ENCODE measurements around the gene BMPER. TPM values are rescaled to one million over a fixed set of nuclear protein-coding genes. Genes with fewer than 3 reads are reported as not detected.

The BMPER gene
- total and polyA plus RNA-seq, 3 experiments from 2014 or later, result not detected

GRCh38 chr7:34121366-34121765 is 216.0 kb downstream of the BMPER start:
- H3K27me3 Mint-ChIP-seq, result no peaks in the 10 kb centered on the region
- CTCF ChIA-PET, result interaction anchor here (1.2 kb wide), 1 partner anchor 57 kb away, joined by 5 read pairs; no protein-coding TSS in a partner anchor

GRCh38 chr7:34123316-34123715 is 218.0 kb downstream of the BMPER start:
- no peaks in the 10 kb centered on the region for H3K27me3 Mint-ChIP-seq
- Histone ChIP-seq H3K36me3 (ENCODE audit: insufficient read depth, low read length) (no peaks in the 10 kb centered on the region), H3K27ac (ENCODE audit: low read depth, low read length) (no peak overlapping the region), H3K9me3 (ENCODE audit: low read length) (no peaks in the 10 kb centered on the region), H3K4me3 (ENCODE audit: low read length) (no peak overlapping the region), H3K4me1 (ENCODE audit: insufficient read depth, low read length) (no peaks in the 10 kb centered on the region), H3K27me3 (ENCODE audit: insufficient read depth, low read length, poor library complexity, severe bottlenecking) (no peaks in the 10 kb centered on the region)
- CTCF ChIA-PET, result no interaction called here
- peaks cover 12 to 27% (median 26%) of the 10 kb centered on the region in 5 donors for H3K9me3 Mint-ChIP-seq
- no peak overlapping the region for H3K4me3 Mint-ChIP-seq
- POLR2A ChIA-PET, result no interaction called here
- no peaks in the 10 kb centered on the region for H3K36me3 Mint-ChIP-seq
- H3K4me1 Mint-ChIP-seq, result no peaks in the 10 kb centered on the region
- DNase-seq, result no peak
- H3K27ac Mint-ChIP-seq, result no peak overlapping the region

More at GRCh38 chr7:34121366-34121765, 216.0 kb downstream of the BMPER start:
- no peaks in the 10 kb centered on the region for H3K36me3 Mint-ChIP-seq
- POLR2A ChIA-PET, result no interaction called here
- Histone ChIP-seq H3K27me3 (ENCODE audit: insufficient read depth, low read length, poor library complexity, severe bottlenecking) (no peaks in the 10 kb centered on the region), H3K4me3 (ENCODE audit: low read length) (no peak overlapping the region), H3K27ac (ENCODE audit: low read depth, low read length) (no peak overlapping the region), H3K9me3 (ENCODE audit: low read length) (no peaks in the 10 kb centered on the region), H3K4me1 (ENCODE audit: insufficient read depth, low read length) (no peaks in the 10 kb centered on the region), H3K36me3 (ENCODE audit: insufficient read depth, low read length) (no peaks in the 10 kb centered on the region)
- peaks cover 18 to 24% (median 20%) of the 10 kb centered on the region in 5 donors for H3K9me3 Mint-ChIP-seq
- no peaks in the 10 kb centered on the region for H3K4me1 Mint-ChIP-seq
- H3K4me3 Mint-ChIP-seq, result no peak overlapping the region
- no peak overlapping the region for H3K27ac Mint-ChIP-seq
- no peak for DNase-seq

GRCh38 chr7:34124765-34125164 is 219.4 kb downstream of the BMPER start:
- no peaks in the 10 kb centered on the region for H3K36me3 ChIP-seq (ENCODE audit: insufficient read depth, low read length)
- no peak overlapping the region for H3K4me3 Mint-ChIP-seq
- H3K27ac Mint-ChIP-seq, result no peak overlapping the region
- no peaks in the 10 kb centered on the region for H3K9me3 ChIP-seq (ENCODE audit: low read length)
- H3K4me1 Mint-ChIP-seq, result no peaks in the 10 kb centered on the region
- CTCF ChIA-PET, result no interaction called here
- H3K9me3 Mint-ChIP-seq, result peaks cover 12 to 27% (median 23%) of the 10 kb centered on the region in 5 donors
- no peaks in the 10 kb centered on the region for H3K27me3 Mint-ChIP-seq
- H3K4me1 ChIP-seq (ENCODE audit: insufficient read depth, low read length), result no peaks in the 10 kb centered on the region
- no peak overlapping the region for H3K4me3 ChIP-seq (ENCODE audit: low read length)
- no peak for DNase-seq
- no peaks in the 10 kb centered on the region for H3K36me3 Mint-ChIP-seq
- no peak overlapping the region for H3K27ac ChIP-seq (ENCODE audit: low read depth, low read length)
- no peaks in the 10 kb centered on the region for H3K27me3 ChIP-seq (ENCODE audit: insufficient read depth, low read length, poor library complexity, severe bottlenecking)
- POLR2A ChIA-PET, result no interaction called here

- ChIA-PET POLR2A (no interaction called here), CTCF (no interaction called here)
- peaks cover 7 to 29% (median 22%) of the 10 kb centered on the region in 5 donors for H3K9me3 Mint-ChIP-seq
- no peak overlapping the region for H3K27ac Mint-ChIP-seq
- H3K4me3 ChIP-seq (ENCODE audit: low read length), result no peak overlapping the region
- H3K36me3 ChIP-seq (ENCODE audit: insufficient read depth, low read length), result no peaks in the 10 kb centered on the region
- no peak overlapping the region for H3K27ac ChIP-seq (ENCODE audit: low read depth, low read length)
- H3K4me1 ChIP-seq (ENCODE audit: insufficient read depth, low read length), result no peaks in the 10 kb centered on the region
- no peaks in the 10 kb centered on the region for H3K9me3 ChIP-seq (ENCODE audit: low read length)
- no peaks in the 10 kb centered on the region for H3K27me3 ChIP-seq (ENCODE audit: insufficient read depth, low read length, poor library complexity, severe bottlenecking)
- H3K4me1 Mint-ChIP-seq, result no peaks in the 10 kb centered on the region
- H3K36me3 Mint-ChIP-seq, result no peaks in the 10 kb centered on the region
- DNase-seq, result no peak
- H3K27me3 Mint-ChIP-seq, result no peaks in the 10 kb centered on the region
- no peak overlapping the region for H3K4me3 Mint-ChIP-seq
Measured at GRCh38 chr7:34128762-34129161, 223.4 kb downstream of the BMPER start.

- H3K27me3 Mint-ChIP-seq, result no peaks in the 10 kb centered on the region
- Histone ChIP-seq H3K9me3 (ENCODE audit: low read length) (no peaks in the 10 kb centered on the region), H3K27me3 (ENCODE audit: insufficient read depth, low read length, poor library complexity, severe bottlenecking) (no peaks in the 10 kb centered on the region), H3K4me3 (ENCODE audit: low read length) (no peak overlapping the region), H3K36me3 (ENCODE audit: insufficient read depth, low read length) (no peaks in the 10 kb centered on the region), H3K27ac (ENCODE audit: low read depth, low read length) (no peak overlapping the region), H3K4me1 (ENCODE audit: insufficient read depth, low read length) (no peaks in the 10 kb centered on the region)
- H3K4me3 Mint-ChIP-seq, result no peak overlapping the region
- peaks cover 4 to 19% (median 13%) of the 10 kb centered on the region in 5 donors for H3K9me3 Mint-ChIP-seq
- no peaks in the 10 kb centered on the region for H3K4me1 Mint-ChIP-seq
- ChIA-PET POLR2A (no interaction called here), CTCF (no interaction called here)
- no peaks in the 10 kb centered on the region for H3K36me3 Mint-ChIP-seq
- DNase-seq, result no peak
- H3K27ac Mint-ChIP-seq, result no peak overlapping the region
Measured at GRCh38 chr7:34130558-34131295, 225.4 kb downstream of the BMPER start.

GRCh38 chr7:34131371-34131770 is 226.0 kb downstream of the BMPER start:
- H3K27me3 ChIP-seq (ENCODE audit: insufficient read depth, low read length, poor library complexity, severe bottlenecking), result no peaks in the 10 kb centered on the region
- DNase-seq, result no peak
- no peak overlapping the region for H3K4me3 Mint-ChIP-seq
- ChIA-PET CTCF (no interaction called here), POLR2A (no interaction called here)
- H3K36me3 ChIP-seq (ENCODE audit: insufficient read depth, low read length), result no peaks in the 10 kb centered on the region
- H3K9me3 ChIP-seq (ENCODE audit: low read length), result no peaks in the 10 kb centered on the region
- peaks cover 4 to 14% (median 7%) of the 10 kb centered on the region in 5 donors for H3K9me3 Mint-ChIP-seq
- no peak overlapping the region for H3K27ac ChIP-seq (ENCODE audit: low read depth, low read length)
- H3K4me1 ChIP-seq (ENCODE audit: insufficient read depth, low read length), result no peaks in the 10 kb centered on the region
- H3K4me3 ChIP-seq (ENCODE audit: low read length), result no peak overlapping the region
- H3K36me3 Mint-ChIP-seq, result no peaks in the 10 kb centered on the region
- H3K27ac Mint-ChIP-seq, result no peak overlapping the region
- H3K4me1 Mint-ChIP-seq, result no peaks in the 10 kb centered on the region
- no peaks in the 10 kb centered on the region for H3K27me3 Mint-ChIP-seq

- Mint-ChIP-seq H3K9me3 (peaks cover 2 to 7% (median 3%) of the 10 kb centered on the region in 5 donors), H3K27me3 (no peaks in the 10 kb centered on the region), H3K4me1 (no peaks in the 10 kb centered on the region), H3K4me3 (no peak overlapping the region), H3K36me3 (no peaks in the 10 kb centered on the region), H3K27ac (no peak overlapping the region)
- H3K27me3 ChIP-seq (ENCODE audit: insufficient read depth, low read length, poor library complexity, severe bottlenecking), result no peaks in the 10 kb centered on the region
- no peak for DNase-seq
- no peak overlapping the region for H3K27ac ChIP-seq (ENCODE audit: low read depth, low read length)
- H3K36me3 ChIP-seq (ENCODE audit: insufficient read depth, low read length), result no peaks in the 10 kb centered on the region
- ChIA-PET POLR2A (no interaction called here), CTCF (no interaction called here)
- H3K4me3 ChIP-seq (ENCODE audit: low read length), result no peak overlapping the region
- H3K4me1 ChIP-seq (ENCODE audit: insufficient read depth, low read length), result no peaks in the 10 kb centered on the region
- no peaks in the 10 kb centered on the region for H3K9me3 ChIP-seq (ENCODE audit: low read length)
Measured at GRCh38 chr7:34133356-34133982, 228.1 kb downstream of the BMPER start.

GRCh38 chr7:34133983-34134782 is 228.8 kb downstream of the BMPER start:
- no peaks in the 10 kb centered on the region for H3K27me3 Mint-ChIP-seq
- POLR2A ChIA-PET, result no interaction called here
- no peaks in the 10 kb centered on the region for H3K4me1 ChIP-seq (ENCODE audit: insufficient read depth, low read length)
- CTCF ChIA-PET, result no interaction called here
- H3K9me3 Mint-ChIP-seq, result peaks cover 2 to 7% (median 3%) of the 10 kb centered on the region in 5 donors
- no peak overlapping the region for H3K4me3 Mint-ChIP-seq
- H3K4me3 ChIP-seq (ENCODE audit: low read length), result no peak overlapping the region
- no peaks in the 10 kb centered on the region for H3K36me3 Mint-ChIP-seq
- no peaks in the 10 kb centered on the region for H3K9me3 ChIP-seq (ENCODE audit: low read length)
- H3K4me1 Mint-ChIP-seq, result no peaks in the 10 kb centered on the region
- H3K27ac ChIP-seq (ENCODE audit: low read depth, low read length), result no peak overlapping the region
- H3K27me3 ChIP-seq (ENCODE audit: insufficient read depth, low read length, poor library complexity, severe bottlenecking), result no peaks in the 10 kb centered on the region
- DNase-seq, result no peak
- H3K36me3 ChIP-seq (ENCODE audit: insufficient read depth, low read length), result no peaks in the 10 kb centered on the region
- no peak overlapping the region for H3K27ac Mint-ChIP-seq
